Left lobe of liver (tissue), 2 donors: ENCODE measurements around the gene MRPL49. TPM values are rescaled to one million over a fixed set of nuclear protein-coding genes. Genes with fewer than 3 reads are reported as not detected.
"Not testable (repeated sequence)": the region's sequence is repeated elsewhere in the genome, so short reads cannot be mapped to it uniquely, and the experiment has no call there.

ENCODE experiments used
- ATAC-seq: fragments of 200-7000 bp; cut with Tn5 transposase; one replicate; pipeline ENCODE4 v1.9.1; 2020; ENCODE audit warnings: mild to moderate bottlenecking, moderate library complexity
- DNase-seq: peaks from one replicate; pipeline ENCODE4 v3.0.0-alpha.2; 2020; ENCODE audit warnings: low spot score
- total RNA-seq: library from RNA; stranded (reverse); gene quantifications from one replicate; pipeline ENCODE4 v1.2.1, GENCODE V29; 2021
- donor health status: DM: no; HTN: no; CAD: no; lungs with moderate emphysema.
- donor health status: DM: no; HTN: yes; CAD: no.

Gene MRPL49
- total RNA-seq, 1 donor from 2014 or later = 31.3 TPM

- ATAC-seq (peak; percentile 74), DNase-seq (peak; percentile 100)
Measured at GRCh38 chr11:65117206-65118096, 4.7 kb upstream of the MRPL49 start, which contains the start of gene ZNHIT2. ZNHIT2 (minus strand) TSS chr11:65117701; CDS start chr11:65117653, 48 bp downstream.

GRCh38 chr11:65118097-65118837, 3.9 kb upstream of the MRPL49 start:
- ATAC-seq = no peak
- no peak for DNase-seq

- DNase-seq = peak; percentile 52
- ATAC-seq = not testable (repeated sequence)
Measured at GRCh38 chr11:65118891-65119669, 3.0 kb upstream of the MRPL49 start.

GRCh38 chr11:65119670-65119995, 2.5 kb upstream of the MRPL49 start:
- DNase-seq (no peak), ATAC-seq (no peak)

- no peak for DNase-seq
- ATAC-seq = no peak
Measured at GRCh38 chr11:65120831-65121230, 1.3 kb upstream of the MRPL49 start.

- ATAC-seq (no peak), DNase-seq (peak; percentile 59)
Measured at GRCh38 chr11:65121447-65121864, 665 bp upstream of the MRPL49 start.

- DNase-seq = no peak
Measured at GRCh38 chr11:65124480-65125196, 2.5 kb downstream of the MRPL49 start.

GRCh38 chr11:65125197-65126056, 3.3 kb downstream of the MRPL49 start:
- ATAC-seq = no peak
- DNase-seq = no peak

More at GRCh38 chr11:65124480-65125196, 2.5 kb downstream of the MRPL49 start:
- no peak for ATAC-seq

GRCh38 chr11:65126624-65127274, 4.6 kb downstream of the MRPL49 start:
- ATAC-seq (no peak), DNase-seq (no peak)

GRCh38 chr11:65127473-65128181, 5.5 kb downstream of the MRPL49 start:
- ATAC-seq = peak; percentile 2
- no peak for DNase-seq

GRCh38 chr11:65128182-65129145, 6.3 kb downstream of the MRPL49 start:
- DNase-seq (no peak), ATAC-seq (no peak)

- DNase-seq = no peak
Measured at GRCh38 chr11:65129649-65130441, 7.7 kb downstream of the MRPL49 start.

GRCh38 chr11:65130631-65131416, 8.7 kb downstream of the MRPL49 start:
- ATAC-seq (no peak), DNase-seq (peak; percentile 47)

More at GRCh38 chr11:65129649-65130441, 7.7 kb downstream of the MRPL49 start:
- no peak for ATAC-seq

GRCh38 chr11:65131417-65131776, 9.3 kb downstream of the MRPL49 start:
- ATAC-seq (no peak), DNase-seq (no peak)

- ATAC-seq (no peak), DNase-seq (no peak)
Measured at GRCh38 chr11:65131895-65132237, 9.7 kb downstream of the MRPL49 start.
